ENCODE results near the gene TIPRL.

The TIPRL gene

GRCh38 chr1:168163670-168164069 lies 15.1 kb upstream of the TIPRL start:
- Histone ChIP-seq H3K4me3 (ENCODE audit: severe bottlenecking) (no peak overlapping the region), H3K27ac (ENCODE audit: poor library complexity, severe bottlenecking) (no peak overlapping the region), H3K9me3 (ENCODE audit: severe bottlenecking) (peaks cover 6% of the 10 kb centered on the region), H3K4me1 (ENCODE audit: insufficient read depth, poor library complexity, severe bottlenecking) (no peaks in the 10 kb centered on the region), H3K27me3 (ENCODE audit: insufficient read depth, poor library complexity, severe bottlenecking) (no peaks in the 10 kb centered on the region), H3K36me3 (ENCODE audit: low read depth) (no peaks in the 10 kb centered on the region)
- TF ChIP-seq CTCF (IDR thresholded peaks at IDR 0.05; ENCODE audit: poor library complexity, severe bottlenecking), result no peak
- DNase-seq (ENCODE audit: low spot score) (no peak), ATAC-seq (ENCODE audit: low read depth) (no peak)

GRCh38 chr1:168164771-168165170 lies 14.0 kb upstream of the TIPRL start:
- H3K36me3 ChIP-seq (ENCODE audit: low read depth), result no peaks in the 10 kb centered on the region
- H3K27ac ChIP-seq (ENCODE audit: poor library complexity, severe bottlenecking), result no peak overlapping the region
- peaks cover 6% of the 10 kb centered on the region for H3K9me3 ChIP-seq (ENCODE audit: severe bottlenecking)
- no peak for TF ChIP-seq CTCF (IDR thresholded peaks at IDR 0.05; ENCODE audit: poor library complexity, severe bottlenecking)
- DNase-seq (ENCODE audit: low spot score), result no peak
- no peak for ATAC-seq (ENCODE audit: low read depth)
- no peaks in the 10 kb centered on the region for H3K4me1 ChIP-seq (ENCODE audit: insufficient read depth, poor library complexity, severe bottlenecking)
- H3K4me3 ChIP-seq (ENCODE audit: severe bottlenecking), result no peak overlapping the region
- H3K27me3 ChIP-seq (ENCODE audit: insufficient read depth, poor library complexity, severe bottlenecking), result no peaks in the 10 kb centered on the region

GRCh38 chr1:168167806-168168205 lies 11.0 kb upstream of the TIPRL start:
- no peaks in the 10 kb centered on the region for H3K36me3 ChIP-seq (ENCODE audit: low read depth)
- ATAC-seq (ENCODE audit: low read depth) (no peak), DNase-seq (ENCODE audit: low spot score) (no peak)
- H3K4me3 ChIP-seq (ENCODE audit: severe bottlenecking), result no peak overlapping the region
- H3K27ac ChIP-seq (ENCODE audit: poor library complexity, severe bottlenecking), result no peak overlapping the region
- no peaks in the 10 kb centered on the region for H3K27me3 ChIP-seq (ENCODE audit: insufficient read depth, poor library complexity, severe bottlenecking)
- no peak for TF ChIP-seq CTCF (IDR thresholded peaks at IDR 0.05; ENCODE audit: poor library complexity, severe bottlenecking)
- no peaks in the 10 kb centered on the region for H3K4me1 ChIP-seq (ENCODE audit: insufficient read depth, poor library complexity, severe bottlenecking)
- peaks cover 2% of the 10 kb centered on the region for H3K9me3 ChIP-seq (ENCODE audit: severe bottlenecking)

GRCh38 chr1:168170564-168171508 lies 7.9 kb upstream of the TIPRL start:
- DNase-seq (ENCODE audit: low spot score) (no peak), ATAC-seq (ENCODE audit: low read depth) (no peak)
- H3K9me3 ChIP-seq (ENCODE audit: severe bottlenecking), result peaks cover 2% of the 10 kb centered on the region
- no peak overlapping the region for H3K4me3 ChIP-seq (ENCODE audit: severe bottlenecking)
- H3K27ac ChIP-seq (ENCODE audit: poor library complexity, severe bottlenecking), result no peak overlapping the region
- no peaks in the 10 kb centered on the region for H3K4me1 ChIP-seq (ENCODE audit: insufficient read depth, poor library complexity, severe bottlenecking)
- H3K27me3 ChIP-seq (ENCODE audit: insufficient read depth, poor library complexity, severe bottlenecking), result no peaks in the 10 kb centered on the region
- H3K36me3 ChIP-seq (ENCODE audit: low read depth), result no peaks in the 10 kb centered on the region
- no peak for TF ChIP-seq CTCF (IDR thresholded peaks at IDR 0.05; ENCODE audit: poor library complexity, severe bottlenecking)

All from RWPE2 (cell line).